LNCaP clone FGC (cell line): ENCODE measurements around the gene C2CD2L.
A peak's percentile ranks its signal among the peaks of the same experiment; 100 is the strongest.

Experiments used
- DNase-seq: peaks from one replicate; pipeline ENCODE4 v3.0.0-alpha.2; 2011; ENCODE audit warnings: low read depth
- H3K4me3 ChIP-seq: 2 replicates; pipeline ENCODE4 v1.5.1; 2011; ENCODE audit warnings: mild to moderate bottlenecking, low read depth, low read length, control low read depth
- CTCF ChIP-seq: IDR thresholded peaks from 2 replicates; pipeline ENCODE4 v1.5.1; 2012; ENCODE audit warnings: mild to moderate bottlenecking; ENCODE audit not compliant: control insufficient read depth, insufficient read depth; ENCODE audit errors: extremely low read depth

Gene C2CD2L

GRCh38 chr11:119153049-119153818, 46.1 kb downstream of the C2CD2L start:
- no peak for DNase-seq
- no peak for TF ChIP-seq CTCF
- no peak overlapping the region for H3K4me3 ChIP-seq

GRCh38 chr11:119154178-119154577, 47.0 kb downstream of the C2CD2L start:
- H3K4me3 ChIP-seq = no peak overlapping the region
- no peak for TF ChIP-seq CTCF
- DNase-seq = no peak

- DNase-seq = no peak
- no peak overlapping the region for H3K4me3 ChIP-seq
- no peak for TF ChIP-seq CTCF
Measured at GRCh38 chr11:119155733-119156492, 48.8 kb downstream of the C2CD2L start.

- no peak overlapping the region for H3K4me3 ChIP-seq
- TF ChIP-seq CTCF = no peak
- no peak for DNase-seq
Measured at GRCh38 chr11:119156496-119156895, 49.4 kb downstream of the C2CD2L start.

- peak; percentile 31 for DNase-seq
- TF ChIP-seq CTCF = no peak
- no peak overlapping the region for H3K4me3 ChIP-seq
Measured at GRCh38 chr11:119157063-119157462, 49.9 kb downstream of the C2CD2L start.

GRCh38 chr11:119158467-119158866, 51.3 kb downstream of the C2CD2L start:
- no peak for DNase-seq
- no peak overlapping the region for H3K4me3 ChIP-seq
- no peak for TF ChIP-seq CTCF
